ENCODE measurements around the gene PSG1.
"Not testable (repeated sequence)": the region's sequence is repeated elsewhere in the genome, so short reads cannot be mapped to it uniquely, and the experiment has no call there.

The PSG1 gene

GRCh38 chr19:42872608-42873007 is 6.9 kb downstream of the PSG1 start:
- no peak overlapping the region for H3K4me3 ChIP-seq (ENCODE audit: low read length)
- TF ChIP-seq CTCF (IDR thresholded peaks at IDR 0.05; ENCODE audit: insufficient read depth, low read depth, low read length, missing control alignments) = peak; percentile 8
- peak; percentile 17 for DNase-seq (ENCODE audit: low read depth)

- no peak for DNase-seq (ENCODE audit: low read depth)
- no peak for TF ChIP-seq CTCF (IDR thresholded peaks at IDR 0.05; ENCODE audit: insufficient read depth, low read depth, low read length, missing control alignments)
Measured at GRCh38 chr19:42857544-42857867, 22.0 kb downstream of the PSG1 start.

GRCh38 chr19:42856866-42857543 is 22.5 kb downstream of the PSG1 start:
- DNase-seq (ENCODE audit: low read depth) = peak; percentile 41
- not testable (repeated sequence) for H3K4me3 ChIP-seq (ENCODE audit: low read length)
- peak; percentile 61 for TF ChIP-seq CTCF (IDR thresholded peaks at IDR 0.05; ENCODE audit: insufficient read depth, low read depth, low read length, missing control alignments)

More at GRCh38 chr19:42857544-42857867, 22.0 kb downstream of the PSG1 start:
- H3K4me3 ChIP-seq (ENCODE audit: low read length) = no peak overlapping the region

GRCh38 chr19:42854745-42855144 is 24.8 kb downstream of the PSG1 start:
- not testable (repeated sequence) for H3K4me3 ChIP-seq (ENCODE audit: low read length); DNase-seq (ENCODE audit: low read depth)

DNA sequence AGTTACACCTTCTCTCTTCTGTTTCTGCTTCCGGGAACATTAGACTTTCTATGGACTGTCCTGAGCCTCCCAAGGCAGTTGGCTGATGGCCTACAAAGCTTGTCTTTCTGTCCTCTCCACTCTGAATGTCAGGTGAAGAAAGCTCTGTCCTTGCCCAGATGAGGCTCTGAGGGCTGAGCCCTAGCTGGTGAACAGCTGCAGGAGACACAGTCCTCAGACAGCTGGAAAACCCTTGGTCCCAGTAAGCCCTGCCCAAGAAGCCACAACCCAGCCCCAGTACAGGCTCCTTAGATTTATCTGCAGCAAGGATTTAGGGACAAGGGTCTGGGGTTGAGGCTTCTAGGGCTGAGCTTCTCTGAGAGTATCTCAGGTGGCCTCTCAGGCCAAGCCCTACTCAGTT is 26.3 kb downstream of the PSG1 start:
- not testable (repeated sequence) for H3K4me3 ChIP-seq (ENCODE audit: low read length); DNase-seq (ENCODE audit: low read depth)

DNA sequence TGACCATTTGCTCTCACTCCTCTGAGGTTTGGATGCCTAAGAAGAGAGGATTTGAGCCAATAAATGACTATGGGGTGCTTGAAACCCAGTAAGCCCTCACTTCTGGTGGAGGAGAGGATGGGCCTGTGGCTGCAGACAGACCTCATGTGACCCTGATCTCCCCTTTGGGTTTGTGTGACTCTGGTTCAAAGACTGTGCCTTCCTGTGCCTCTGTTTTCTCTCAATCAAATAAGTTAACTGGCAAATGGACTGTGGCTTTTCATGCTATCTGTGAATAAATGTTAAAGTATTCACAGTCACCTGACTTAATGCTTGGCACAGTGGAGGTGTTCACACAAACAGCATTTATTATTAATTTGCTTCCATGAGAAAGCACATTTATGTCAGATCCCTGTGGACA is 26.7 kb downstream of the PSG1 start:
- not testable (repeated sequence) for H3K4me3 ChIP-seq (ENCODE audit: low read length)

DNA sequence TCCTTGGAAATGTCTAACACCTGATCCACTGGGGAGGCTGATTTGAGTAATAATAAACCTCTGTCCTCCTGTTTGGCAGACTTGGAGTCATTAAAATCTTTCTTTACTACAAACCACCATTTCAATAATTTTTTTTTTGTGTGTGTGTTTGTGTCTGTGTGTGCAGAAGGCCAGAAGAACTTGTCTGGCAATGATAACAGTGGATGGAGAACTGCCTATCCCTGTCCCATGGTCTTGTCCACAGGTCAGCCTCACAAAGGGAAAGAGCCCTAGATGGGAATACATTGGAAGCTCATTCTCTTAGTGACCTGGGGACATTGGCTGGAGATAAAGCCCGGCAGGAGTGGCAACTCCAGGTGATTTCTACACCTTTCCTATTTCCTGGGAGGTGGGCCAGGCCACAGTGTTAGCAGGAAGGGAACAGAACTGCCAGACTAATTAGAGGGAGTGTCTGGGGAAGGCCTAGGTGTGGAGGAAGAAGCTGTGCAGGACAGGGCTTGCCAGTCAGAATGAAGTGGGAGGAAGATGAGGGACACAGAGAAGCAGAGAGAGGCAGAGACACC is 27.7 kb downstream of the PSG1 start:
- H3K4me3 ChIP-seq (ENCODE audit: low read length) = not testable (repeated sequence)
- DNase-seq (ENCODE audit: low read depth) = peak; percentile 70

More for the DNA sequence above, 26.7 kb downstream of the PSG1 start:
- peak; percentile 19 for DNase-seq (ENCODE audit: low read depth)

- no peak overlapping the region for H3K4me3 ChIP-seq (ENCODE audit: low read length)
- DNase-seq (ENCODE audit: low read depth) = peak; percentile 96
Measured at GRCh38 chr19:42850981-42851717, 28.4 kb downstream of the PSG1 start.

More at GRCh38 chr19:42850981-42851717, 28.4 kb downstream of the PSG1 start:
- no peak for TF ChIP-seq CTCF (IDR thresholded peaks at IDR 0.05; ENCODE audit: insufficient read depth, low read depth, low read length, missing control alignments)
